LNCAP (cell line): ENCODE measurements around the gene TEC.

Experiments
- TF ChIP-seq, protein P1 (sequence below): fragments of 450-650 bp; IDR thresholded peaks from 2 replicates; pipeline ENCODE4 v1.5.1; 2017; ENCODE audit warnings: mild to moderate bottlenecking

Gene TEC

DNA sequence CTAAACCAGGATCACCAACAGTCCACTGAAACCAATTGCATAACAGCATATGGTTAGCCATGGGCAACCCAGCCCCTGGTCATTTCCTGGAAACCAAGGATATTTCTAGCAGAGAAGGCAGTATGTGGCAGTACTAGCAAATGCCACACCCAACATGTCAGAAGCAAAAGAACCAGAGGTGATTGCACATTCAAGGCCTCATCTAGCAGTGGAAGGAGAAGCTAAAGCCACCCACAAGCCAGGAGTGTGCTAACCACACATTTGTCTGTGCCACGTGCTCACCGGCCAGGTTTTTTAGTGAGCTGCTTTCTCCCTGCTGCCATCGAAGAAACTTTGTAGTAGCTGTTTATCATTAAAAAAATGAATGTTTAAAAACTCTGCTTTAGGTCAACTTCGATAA lies 42.0 kb downstream of the TEC start:
- TF ChIP-seq, protein P1, sequence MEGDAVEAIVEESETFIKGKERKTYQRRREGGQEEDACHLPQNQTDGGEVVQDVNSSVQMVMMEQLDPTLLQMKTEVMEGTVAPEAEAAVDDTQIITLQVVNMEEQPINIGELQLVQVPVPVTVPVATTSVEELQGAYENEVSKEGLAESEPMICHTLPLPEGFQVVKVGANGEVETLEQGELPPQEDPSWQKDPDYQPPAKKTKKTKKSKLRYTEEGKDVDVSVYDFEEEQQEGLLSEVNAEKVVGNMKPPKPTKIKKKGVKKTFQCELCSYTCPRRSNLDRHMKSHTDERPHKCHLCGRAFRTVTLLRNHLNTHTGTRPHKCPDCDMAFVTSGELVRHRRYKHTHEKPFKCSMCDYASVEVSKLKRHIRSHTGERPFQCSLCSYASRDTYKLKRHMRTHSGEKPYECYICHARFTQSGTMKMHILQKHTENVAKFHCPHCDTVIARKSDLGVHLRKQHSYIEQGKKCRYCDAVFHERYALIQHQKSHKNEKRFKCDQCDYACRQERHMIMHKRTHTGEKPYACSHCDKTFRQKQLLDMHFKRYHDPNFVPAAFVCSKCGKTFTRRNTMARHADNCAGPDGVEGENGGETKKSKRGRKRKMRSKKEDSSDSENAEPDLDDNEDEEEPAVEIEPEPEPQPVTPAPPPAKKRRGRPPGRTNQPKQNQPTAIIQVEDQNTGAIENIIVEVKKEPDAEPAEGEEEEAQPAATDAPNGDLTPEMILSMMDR: no peak

GRCh38 chr4:48226199-48226598 lies 43.4 kb downstream of the TEC start:
- TF ChIP-seq, protein P1: no peak

- TF ChIP-seq, protein P1: no peak
Measured at GRCh38 chr4:48225368-48226141, 44.1 kb downstream of the TEC start.

GRCh38 chr4:48224606-48225005 lies 45.0 kb downstream of the TEC start:
- TF ChIP-seq, protein P1: no peak

DNA sequence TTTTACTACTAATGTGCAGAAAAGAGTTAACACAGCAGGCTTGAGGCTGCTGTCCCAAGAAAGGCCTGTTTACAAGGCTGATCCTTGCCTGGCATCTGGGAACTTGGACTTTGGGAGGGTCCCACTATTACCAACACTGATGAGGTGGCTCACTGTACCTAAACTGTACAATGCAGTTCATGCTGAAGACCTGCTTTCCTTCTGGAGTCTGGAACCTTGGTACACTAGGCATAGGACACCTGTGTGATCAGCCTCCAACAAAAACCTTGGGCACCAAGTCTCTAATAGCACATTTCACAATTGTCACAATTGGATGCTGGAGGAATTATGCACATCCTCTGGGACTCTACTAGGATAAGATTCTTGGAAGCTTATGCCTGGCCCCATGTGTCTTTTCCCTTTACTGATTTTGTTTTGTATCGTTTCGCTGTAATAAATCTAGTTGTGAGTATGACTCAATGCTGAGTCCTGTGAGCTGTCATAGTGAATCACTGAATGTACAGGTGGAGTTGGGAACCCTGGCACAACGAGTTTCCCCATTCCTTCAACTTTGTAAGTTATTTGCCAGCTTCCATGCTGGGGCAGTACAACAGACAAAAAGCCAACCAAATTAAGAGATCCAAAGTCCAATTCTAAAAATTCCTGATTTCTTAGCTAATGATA lies 45.9 kb downstream of the TEC start:
- TF ChIP-seq, protein P1: no peak

DNA sequence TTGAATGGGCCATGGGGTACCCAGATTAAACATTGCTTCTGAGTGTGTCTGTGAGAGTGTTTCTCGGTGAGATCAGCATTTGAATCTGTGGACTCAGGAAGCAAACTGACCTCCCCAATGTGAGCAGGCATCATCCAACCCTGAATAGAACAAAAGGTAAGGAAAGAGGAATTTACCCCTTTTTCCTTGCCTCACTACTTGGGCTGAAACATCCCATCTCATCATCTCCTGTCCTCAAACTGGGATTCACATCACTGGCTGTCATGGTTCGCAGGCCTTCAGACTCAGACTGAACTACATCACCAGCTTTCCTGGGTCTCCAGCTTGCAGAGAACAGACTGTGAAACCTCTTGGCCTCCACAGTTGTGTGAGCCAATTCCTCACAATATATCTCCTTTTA lies 47.1 kb downstream of the TEC start:
- TF ChIP-seq, protein P1: no peak

DNA sequence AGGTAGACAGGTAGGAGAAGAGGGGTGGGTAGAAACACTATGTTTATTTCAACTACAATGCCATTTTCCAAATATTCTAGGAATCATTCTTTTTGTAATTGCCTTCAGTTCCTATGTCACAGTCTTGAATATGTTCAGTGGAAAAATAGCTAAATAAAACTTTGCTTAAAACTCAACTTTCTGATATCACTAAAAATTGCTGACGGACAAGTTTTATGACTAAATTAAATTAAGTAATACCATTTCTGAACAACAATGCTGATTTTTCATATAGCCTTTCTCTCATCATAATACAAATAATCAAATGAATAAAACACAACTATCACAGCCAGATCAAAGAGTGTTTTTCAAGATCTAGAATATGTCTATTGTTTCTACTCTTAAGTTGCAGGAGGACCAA lies 53.1 kb downstream of the TEC start:
- TF ChIP-seq, protein P1: no peak
